ENCODE measurements around the gene TEX12. TPM values are rescaled to one million over a fixed set of nuclear protein-coding genes. Genes with fewer than 3 reads are reported as not detected.
"Not testable (repeated sequence)": the region's sequence is repeated elsewhere in the genome, so short reads cannot be mapped to it uniquely, and the experiment has no call there.

TEX12 gene
- total RNA-seq, 3 donors from 2014 or later = 1.2 to 1.3 TPM; not detected in 1

GRCh38 chr11:112182867-112183266, 15.7 kb downstream of the TEX12 start:
- intact Hi-C loops (cut with DNase I; ENCODE audit: low total_unique reads) = no loop called here
- Histone ChIP-seq H3K4me1 (no peaks in the 10 kb centered on the region), H3K36me3 (no peaks in the 10 kb centered on the region), H3K27me3 (no peaks in the 10 kb centered on the region), H3K9me3 (no peaks in the 10 kb centered on the region), H3K27ac (no peak overlapping the region), H3K4me3 (no peak overlapping the region)
- no peak for TF ChIP-seq POLR2AphosphoS5 (IDR thresholded peaks at IDR 0.05)
- no peak for TF ChIP-seq POLR2A (IDR thresholded peaks at IDR 0.05)
- no peak for TF ChIP-seq CTCF (IDR thresholded peaks at IDR 0.05)
- no peak for DNase-seq (ENCODE audit: low spot score in 2 of 2)

GRCh38 chr11:112185883-112186282, 18.7 kb downstream of the TEX12 start:
- intact Hi-C loops (cut with DNase I; ENCODE audit: low total_unique reads) = no loop called here
- no peak overlapping the region for H3K27ac ChIP-seq
- H3K36me3 ChIP-seq = no peaks in the 10 kb centered on the region
- no peak for DNase-seq (ENCODE audit: low spot score in 2 of 2)
- no peaks in the 10 kb centered on the region for H3K4me1 ChIP-seq
- H3K27me3 ChIP-seq = no peaks in the 10 kb centered on the region
- TF ChIP-seq CTCF (IDR thresholded peaks at IDR 0.05) = no peak
- no peak for TF ChIP-seq POLR2AphosphoS5 (IDR thresholded peaks at IDR 0.05)
- no peak for TF ChIP-seq POLR2A (IDR thresholded peaks at IDR 0.05)
- H3K9me3 ChIP-seq = no peaks in the 10 kb centered on the region
- no peak overlapping the region for H3K4me3 ChIP-seq

- no peak for DNase-seq (ENCODE audit: low spot score in 2 of 2)
- H3K27me3 ChIP-seq = no peaks in the 10 kb centered on the region
Measured at GRCh38 chr11:112186304-112186703, 19.1 kb downstream of the TEX12 start.

GRCh38 chr11:112195113-112195512, 27.9 kb downstream of the TEX12 start:
- H3K4me3 ChIP-seq; H3K9me3 ChIP-seq; H3K27ac ChIP-seq; H3K27me3 ChIP-seq; intact Hi-C loops (cut with DNase I; ENCODE audit: low total_unique reads); H3K4me1 ChIP-seq; DNase-seq (ENCODE audit: low spot score in 2 of 2); H3K36me3 ChIP-seq: not testable (repeated sequence)

More at GRCh38 chr11:112186304-112186703, 19.1 kb downstream of the TEX12 start:
- intact Hi-C loops (cut with DNase I; ENCODE audit: low total_unique reads) = no loop called here
- H3K4me1 ChIP-seq = no peaks in the 10 kb centered on the region
- H3K27ac ChIP-seq = no peak overlapping the region
- no peaks in the 10 kb centered on the region for H3K9me3 ChIP-seq
- TF ChIP-seq CTCF (IDR thresholded peaks at IDR 0.05) = no peak
- TF ChIP-seq POLR2A (IDR thresholded peaks at IDR 0.05) = no peak
- TF ChIP-seq POLR2AphosphoS5 (IDR thresholded peaks at IDR 0.05) = no peak
- no peaks in the 10 kb centered on the region for H3K36me3 ChIP-seq
- no peak overlapping the region for H3K4me3 ChIP-seq

- Histone ChIP-seq H3K27me3 (no peaks in the 10 kb centered on the region), H3K4me1 (no peaks in the 10 kb centered on the region), H3K9me3 (no peaks in the 10 kb centered on the region), H3K27ac (no peak overlapping the region), H3K36me3 (no peaks in the 10 kb centered on the region), H3K4me3 (no peak overlapping the region)
- intact Hi-C loops (cut with DNase I; ENCODE audit: low total_unique reads) = no loop called here
- no peak for DNase-seq (ENCODE audit: low spot score in 2 of 2)
- TF ChIP-seq POLR2A (IDR thresholded peaks at IDR 0.05) (no peak), CTCF (IDR thresholded peaks at IDR 0.05) (no peak), POLR2AphosphoS5 (IDR thresholded peaks at IDR 0.05) (no peak)
Measured at GRCh38 chr11:112195951-112196351, 28.8 kb downstream of the TEX12 start.

GRCh38 chr11:112196519-112197087, 29.4 kb downstream of the TEX12 start:
- DNase-seq (ENCODE audit: low spot score in 2 of 2) = no peak
- Histone ChIP-seq H3K36me3 (no peaks in the 10 kb centered on the region), H3K27me3 (no peaks in the 10 kb centered on the region), H3K9me3 (no peaks in the 10 kb centered on the region), H3K4me3 (no peak overlapping the region), H3K27ac (no peak overlapping the region), H3K4me1 (no peaks in the 10 kb centered on the region)
- intact Hi-C loops (cut with DNase I; ENCODE audit: low total_unique reads) = no loop called here
- no peak for TF ChIP-seq POLR2AphosphoS5 (IDR thresholded peaks at IDR 0.05)
- no peak for TF ChIP-seq CTCF (IDR thresholded peaks at IDR 0.05)

GRCh38 chr11:112199101-112199500, 31.9 kb downstream of the TEX12 start:
- H3K36me3 ChIP-seq; DNase-seq (ENCODE audit: low spot score in 2 of 2); H3K4me3 ChIP-seq; H3K27me3 ChIP-seq; intact Hi-C loops (cut with DNase I; ENCODE audit: low total_unique reads); H3K9me3 ChIP-seq; H3K4me1 ChIP-seq; H3K27ac ChIP-seq: not testable (repeated sequence)
